Activated T-helper 17 cell treated with anti-CD3 and anti-CD28 coated beads, Interleukin-2, amount 50 U/mL, for 72 hours (primary cell): Measurements from ENCODE around the gene GCNT4. TPM values are rescaled to one million over a fixed set of nuclear protein-coding genes. Genes with fewer than 3 reads are reported as not detected.

Source experiments
- ATAC-seq: fragments of 150-1000 bp; cut with Tn5 transposase; replicated peaks from 2 replicates; pipeline ENCODE4 v1.10.0; 2021; ENCODE audit warnings: mild to moderate bottlenecking, moderate library complexity
- H3K27ac Mint-ChIP-seq: one replicate; pipeline ENCODE4 v1.8.0; 2022; ENCODE audit warnings: mixed read lengths
- H3K27me3 Mint-ChIP-seq: one replicate; pipeline ENCODE4 v1.8.0; 2022; ENCODE audit warnings: mixed read lengths
- H3K36me3 Mint-ChIP-seq: one replicate; pipeline ENCODE4 v1.8.0; 2022; ENCODE audit warnings: low read depth, mild to moderate bottlenecking, mixed read lengths
- H3K4me1 Mint-ChIP-seq: one replicate; pipeline ENCODE4 v1.8.0; 2022; ENCODE audit warnings: mixed read lengths
- H3K4me3 Mint-ChIP-seq: one replicate; pipeline ENCODE4 v1.8.0; 2022; ENCODE audit warnings: mild to moderate bottlenecking, mixed read lengths
- H3K9me3 Mint-ChIP-seq: one replicate; pipeline ENCODE4 v1.8.0; 2022; ENCODE audit warnings: mixed read lengths
- total RNA-seq, 2 donors: library from RNA; stranded (reverse); gene quantifications; one replicate each; pipeline ENCODE4 v1.2.3, GENCODE V29; 2022

GCNT4 gene
- total RNA-seq, 2 donors from 2014 or later, result 0.91 to 3.9 TPM

DNA sequence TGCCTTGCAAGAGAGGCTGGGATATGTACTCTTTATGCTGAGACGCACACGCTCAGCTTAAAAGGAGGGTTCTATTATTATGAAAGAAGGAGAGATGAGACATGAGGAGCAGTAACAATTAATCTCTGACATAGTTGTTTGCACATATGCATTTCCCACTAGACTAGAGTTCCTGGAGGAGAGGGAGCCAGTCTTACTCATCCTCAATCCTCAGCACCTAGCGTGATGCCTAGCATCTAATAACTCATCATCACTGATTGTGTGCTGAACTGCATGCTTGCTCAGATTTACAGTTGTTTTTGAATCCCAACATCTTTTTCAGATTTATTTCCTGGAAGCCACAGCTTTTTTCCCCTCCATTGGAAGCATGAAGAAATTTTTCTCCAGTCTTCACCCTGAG is 35.5 kb downstream of the GCNT4 start:
- no peaks in the 10 kb centered on the region for H3K4me1 Mint-ChIP-seq
- H3K27me3 Mint-ChIP-seq, result peaks cover 3% of the 10 kb centered on the region
- ATAC-seq, result no peak
- H3K36me3 Mint-ChIP-seq, result no peaks in the 10 kb centered on the region
- no peak overlapping the region for H3K4me3 Mint-ChIP-seq
- H3K9me3 Mint-ChIP-seq, result no peaks in the 10 kb centered on the region
- H3K27ac Mint-ChIP-seq, result no peak overlapping the region

DNA sequence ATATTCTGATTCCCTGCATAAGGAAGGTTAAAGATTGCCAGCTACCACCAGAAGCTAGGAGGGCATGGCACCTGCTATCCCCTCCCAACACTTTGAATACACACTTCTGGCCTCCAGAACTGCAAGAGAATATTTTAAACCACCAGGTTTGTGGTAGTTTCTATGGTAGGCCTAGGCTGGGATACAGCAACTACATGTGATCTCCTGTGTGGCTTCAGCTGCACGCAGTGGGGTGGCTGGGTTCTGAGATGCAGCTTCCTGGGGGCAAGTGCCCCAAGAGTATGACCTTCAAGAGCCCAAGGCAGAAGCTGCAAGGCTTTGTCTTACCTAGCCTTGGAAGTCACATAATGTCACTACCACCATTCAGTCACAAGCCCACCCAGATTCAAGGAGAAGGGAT is 39.6 kb downstream of the GCNT4 start:
- H3K27me3 Mint-ChIP-seq, result peaks cover 5% of the 10 kb centered on the region
- H3K27ac Mint-ChIP-seq, result no peak overlapping the region
- H3K36me3 Mint-ChIP-seq, result no peaks in the 10 kb centered on the region
- H3K9me3 Mint-ChIP-seq, result no peaks in the 10 kb centered on the region
- no peaks in the 10 kb centered on the region for H3K4me1 Mint-ChIP-seq
- H3K4me3 Mint-ChIP-seq, result no peak overlapping the region
- ATAC-seq, result no peak

DNA sequence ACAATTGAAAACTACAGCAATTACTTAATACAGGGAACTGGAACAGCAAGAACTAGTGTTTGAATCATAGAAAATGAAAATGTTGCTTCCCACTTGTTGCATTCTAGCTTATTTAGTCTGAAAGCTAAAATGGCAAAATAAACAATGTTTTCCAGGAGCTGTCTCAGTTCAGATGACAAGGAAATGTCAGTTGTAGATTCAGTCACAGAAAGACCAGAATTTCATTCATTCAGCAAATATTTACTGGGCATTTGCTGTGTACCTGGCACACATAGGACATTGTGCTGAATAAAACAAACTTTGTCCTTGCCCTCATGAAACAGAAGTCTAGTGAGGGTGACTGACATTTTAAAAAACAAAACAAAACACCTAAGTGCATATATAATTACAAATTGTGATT is 41.5 kb downstream of the GCNT4 start:
- Mint-ChIP-seq H3K27me3 (peaks cover 4% of the 10 kb centered on the region), H3K36me3 (no peaks in the 10 kb centered on the region), H3K4me3 (no peak overlapping the region), H3K4me1 (no peaks in the 10 kb centered on the region), H3K27ac (no peak overlapping the region), H3K9me3 (no peaks in the 10 kb centered on the region)
- ATAC-seq, result no peak

DNA sequence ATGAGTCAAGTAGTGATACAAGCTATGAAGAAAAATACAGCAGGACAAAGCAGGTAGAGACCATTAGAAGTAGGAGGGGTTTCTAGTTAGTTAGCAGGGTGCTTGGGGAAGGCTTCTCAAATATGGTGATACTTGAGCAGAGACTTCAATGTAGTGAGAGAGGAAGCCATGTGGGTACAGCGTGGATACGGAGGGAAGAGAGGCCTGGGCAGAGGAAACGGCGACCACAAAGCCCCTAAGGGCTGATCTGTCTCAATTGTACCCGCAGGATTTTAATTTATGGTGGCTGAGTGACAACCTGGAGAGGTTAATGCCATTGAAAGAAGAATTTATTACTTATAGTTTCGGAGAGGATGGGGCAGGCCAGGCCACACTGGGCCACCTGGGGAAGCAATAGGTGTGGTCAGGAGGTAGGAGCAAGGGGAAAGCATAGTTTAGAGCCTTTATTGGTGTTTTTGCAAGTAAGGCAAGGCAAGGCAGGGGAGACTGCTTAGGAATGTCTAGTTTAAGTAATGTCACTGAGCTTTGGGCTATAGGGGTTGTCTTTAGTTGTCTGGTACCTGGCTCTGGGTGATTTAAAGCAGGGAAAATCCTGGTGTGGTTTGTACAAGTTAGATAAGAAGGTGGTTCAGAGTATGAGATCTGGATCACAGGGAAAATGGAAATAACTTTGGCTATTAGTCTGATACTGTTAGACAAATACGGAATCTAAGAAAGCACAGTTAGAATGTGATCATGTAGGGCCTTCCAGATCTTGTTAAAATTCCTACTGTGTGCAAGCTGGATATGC is 42.6 kb downstream of the GCNT4 start:
- no peaks in the 10 kb centered on the region for H3K36me3 Mint-ChIP-seq
- H3K4me3 Mint-ChIP-seq, result no peak overlapping the region
- no peaks in the 10 kb centered on the region for H3K9me3 Mint-ChIP-seq
- no peak for ATAC-seq
- no peak overlapping the region for H3K27ac Mint-ChIP-seq
- no peaks in the 10 kb centered on the region for H3K4me1 Mint-ChIP-seq
- peaks cover 4% of the 10 kb centered on the region for H3K27me3 Mint-ChIP-seq

DNA sequence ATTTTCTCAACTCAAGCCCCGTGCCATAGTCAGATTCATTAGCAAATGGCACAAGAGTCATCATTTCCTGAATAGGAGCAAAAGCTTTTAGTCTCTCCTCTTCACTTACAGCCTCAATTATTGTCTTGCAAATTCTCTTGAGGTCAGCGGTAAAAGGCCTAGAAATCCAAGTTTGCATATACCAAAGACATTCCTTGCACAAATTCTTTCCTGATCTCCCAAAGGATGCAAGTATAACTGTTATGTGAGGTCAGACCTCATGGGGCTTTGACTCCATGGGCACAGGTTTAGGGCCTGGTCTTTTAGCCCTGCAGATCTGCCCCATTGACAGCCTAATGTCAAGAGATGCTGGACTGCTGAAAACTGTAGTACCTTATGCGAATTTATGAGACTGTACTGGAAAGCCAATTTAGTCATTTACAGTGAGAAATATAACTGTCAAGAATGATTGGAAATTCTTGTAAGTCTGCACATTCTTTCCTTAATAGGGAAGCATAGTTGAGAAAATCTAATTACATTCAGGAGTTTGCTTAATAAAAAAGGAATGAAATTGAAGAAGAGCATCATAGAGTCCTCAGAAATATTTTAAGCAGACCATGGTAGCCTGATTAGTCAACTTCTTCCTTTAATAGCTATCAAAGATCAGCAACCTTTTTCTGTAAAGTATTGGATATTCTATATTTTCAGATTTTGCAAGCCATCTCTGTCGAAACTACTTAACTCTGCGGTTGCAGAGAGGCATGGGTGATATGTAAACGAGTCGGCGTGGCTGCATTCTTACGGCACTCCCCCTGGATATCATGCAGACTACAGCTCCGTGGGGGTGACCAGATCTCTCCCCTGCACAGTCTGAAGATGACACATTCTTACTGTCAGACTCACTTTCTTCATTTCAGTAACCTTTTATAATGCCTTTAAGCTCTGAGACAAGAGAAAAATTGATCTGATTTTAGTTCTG is 45.2 kb downstream of the GCNT4 start:
- no peaks in the 10 kb centered on the region for H3K36me3 Mint-ChIP-seq
- ATAC-seq, result no peak

DNA sequence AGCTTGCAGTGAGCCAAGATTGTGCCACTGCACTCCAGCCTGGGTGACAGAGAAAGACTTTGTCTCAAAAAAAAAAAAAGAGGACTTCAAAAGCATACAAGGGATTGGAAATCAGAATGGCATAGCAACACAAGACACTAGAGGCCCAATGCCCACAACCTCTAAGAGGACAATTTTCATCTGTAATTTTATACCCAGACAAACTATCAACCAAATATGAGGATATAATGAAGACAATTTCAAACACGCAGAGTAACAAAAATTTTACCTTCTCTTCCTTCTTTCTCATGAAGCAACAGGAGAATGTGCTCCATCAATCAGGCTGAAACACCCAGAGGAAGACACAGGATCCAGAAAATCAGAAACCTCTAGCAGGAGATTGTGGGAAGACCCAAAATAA is 46.8 kb downstream of the GCNT4 start:
- Mint-ChIP-seq H3K9me3 (no peaks in the 10 kb centered on the region), H3K27ac (no peak overlapping the region), H3K27me3 (peaks cover 8% of the 10 kb centered on the region), H3K4me1 (no peaks in the 10 kb centered on the region), H3K4me3 (no peak overlapping the region), H3K36me3 (no peaks in the 10 kb centered on the region)
- ATAC-seq, result no peak

More for the DNA sequence above, 45.2 kb downstream of the GCNT4 start:
- no peaks in the 10 kb centered on the region for H3K4me1 Mint-ChIP-seq
- no peak overlapping the region for H3K4me3 Mint-ChIP-seq
- H3K27me3 Mint-ChIP-seq, result peaks cover 8% of the 10 kb centered on the region
- H3K9me3 Mint-ChIP-seq, result no peaks in the 10 kb centered on the region
- no peak overlapping the region for H3K27ac Mint-ChIP-seq

Other genes with a start within 250 kb of the GCNT4 start
- gene FAM169A, start 186.2 kb downstream of the GCNT4 start, total RNA-seq, result 10 to 100 TPM; 12.0 to 12.8 TPM
- under 1 TPM; 0.32 to 0.48 TPM for gene ANKRD31, start 184.3 kb upstream of the GCNT4 start, total RNA-seq